Measurements from ENCODE around the gene TMEM63A.
"Not testable (repeated sequence)": the region's sequence is repeated elsewhere in the genome, so short reads cannot be mapped to it uniquely, and the experiment has no call there.

Gene TMEM63A

DNA sequence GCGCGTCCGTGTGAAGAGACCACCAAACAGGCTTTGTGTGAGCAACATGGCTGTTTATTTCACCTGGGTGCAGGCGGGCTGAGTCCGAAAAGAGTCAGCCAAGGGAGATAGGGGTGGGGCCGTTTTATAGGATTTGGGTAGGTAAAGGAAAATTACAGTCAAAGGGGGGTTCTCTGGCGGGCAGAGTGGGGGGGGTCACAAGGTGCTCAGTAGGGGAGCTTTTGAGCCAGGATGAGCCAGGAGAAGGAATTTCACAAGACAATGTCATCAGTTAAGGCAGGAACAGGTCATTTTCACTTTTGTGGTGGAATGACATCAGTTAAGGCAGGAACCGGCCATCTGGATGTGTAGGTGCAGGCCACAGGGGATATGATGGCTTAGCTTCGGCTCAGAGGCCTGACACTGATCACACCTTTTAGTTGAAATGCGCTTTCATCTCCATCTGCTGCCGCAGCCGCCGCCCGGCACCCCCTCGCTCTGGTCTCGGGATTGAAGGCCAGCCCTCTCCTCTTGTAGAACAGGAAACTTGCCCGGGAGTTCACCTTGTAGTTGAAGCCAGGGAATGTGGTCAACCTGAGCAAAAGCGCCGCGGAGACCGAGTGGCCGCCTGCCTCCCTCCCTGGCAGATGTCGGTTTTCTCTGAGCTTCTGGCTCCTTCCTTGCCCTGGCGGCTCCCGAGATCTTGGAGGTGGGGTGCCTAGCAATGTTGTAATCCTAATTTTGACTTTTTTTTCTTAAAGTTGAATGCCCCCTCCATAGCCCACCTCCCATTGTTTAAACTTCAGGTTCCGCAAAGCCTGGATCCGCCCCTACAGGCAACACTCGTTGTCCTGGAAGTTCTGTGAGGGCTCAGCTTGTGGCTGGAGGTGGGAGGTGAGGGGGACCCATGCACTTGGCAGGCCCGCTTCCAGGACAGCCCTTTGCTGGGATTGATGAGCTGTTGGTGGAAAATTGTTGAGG, 71.3 kb downstream of the TMEM63A start:
- not testable (repeated sequence) for DNase-seq (ENCODE audit: extremely low spot score, insufficient read length, low read depth)

GRCh38 chr1:225809842-225810578, 72.2 kb downstream of the TMEM63A start, which contains the start of gene EPHX1:
Gene EPHX1 (plus strand): TSS chr1:225810124. CDS start chr1:225828730, 18,606 bp downstream.
- peak; percentile 69 for FAIRE-seq

More for the DNA sequence above, 71.3 kb downstream of the TMEM63A start:
- not testable (repeated sequence) for FAIRE-seq

GRCh38 chr1:225808136-225808535, 74.0 kb downstream of the TMEM63A start:
- DNase-seq (ENCODE audit: extremely low spot score, insufficient read length, low read depth) (no peak), FAIRE-seq (no peak)

More at GRCh38 chr1:225809842-225810578, 72.2 kb downstream of the TMEM63A start, which contains the start of gene EPHX1:
- peak; percentile 68 for DNase-seq (ENCODE audit: extremely low spot score, insufficient read length, low read depth)

DNA sequence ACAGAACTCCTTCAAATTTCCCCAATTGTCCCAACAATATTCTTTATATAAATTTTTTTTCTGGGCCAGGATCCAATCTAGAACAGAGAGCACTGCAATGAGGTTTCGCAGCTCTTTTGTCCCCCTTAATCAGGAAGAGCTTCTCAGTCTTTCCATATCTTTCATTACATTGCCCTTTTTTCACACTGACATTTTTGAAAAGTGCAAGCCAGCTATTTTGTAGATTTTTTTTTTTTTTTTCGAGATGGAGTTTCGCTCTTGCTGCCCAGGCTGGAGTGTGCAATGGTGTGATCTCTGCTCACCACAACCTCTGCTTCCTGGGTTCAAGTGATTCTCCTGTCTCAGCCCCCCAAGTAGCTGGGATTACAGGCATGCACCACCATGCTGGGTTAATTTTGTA, 75.4 kb downstream of the TMEM63A start:
- not testable (repeated sequence) for FAIRE-seq; DNase-seq (ENCODE audit: extremely low spot score, insufficient read length, low read depth)

GRCh38 chr1:225806249-225806648, 75.9 kb downstream of the TMEM63A start:
- FAIRE-seq: no peak
- DNase-seq (ENCODE audit: extremely low spot score, insufficient read length, low read depth): no peak

- FAIRE-seq; DNase-seq (ENCODE audit: extremely low spot score, insufficient read length, low read depth): not testable (repeated sequence)
Measured at GRCh38 chr1:225801146-225801545, 81.0 kb downstream of the TMEM63A start.

DNA sequence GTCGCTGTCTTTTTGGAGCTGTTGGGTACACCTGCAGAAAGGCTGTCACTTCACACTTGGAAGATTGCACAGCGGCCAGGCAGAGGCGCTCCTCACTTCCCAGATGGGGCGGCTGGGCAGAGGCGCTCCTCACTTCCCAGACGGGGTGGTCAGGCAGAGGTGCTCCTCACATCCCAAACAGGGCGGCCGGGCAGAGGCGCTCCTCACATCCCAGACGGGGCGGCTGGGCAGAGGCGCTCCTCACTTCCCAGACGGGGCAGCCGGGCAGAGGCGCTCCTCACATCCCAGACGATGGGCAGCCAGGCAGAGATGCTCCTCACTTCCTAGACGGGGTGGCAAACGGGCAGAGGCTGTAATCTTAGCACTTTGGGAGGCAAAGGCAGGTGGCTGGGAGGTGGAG, 86.1 kb downstream of the TMEM63A start:
- not testable (repeated sequence) for DNase-seq (ENCODE audit: extremely low spot score, insufficient read length, low read depth); FAIRE-seq
